H1 (cell line): ENCODE measurements around the gene SPINT2. TPM values are rescaled to one million over a fixed set of nuclear protein-coding genes. Genes with fewer than 3 reads are reported as not detected.

Source experiments
- KDM4A ChIP-seq: IDR thresholded peaks from one replicate; pipeline ENCODE4 v1.7.1; 2012; ENCODE audit warnings: low read depth, mild to moderate bottlenecking, moderate library complexity, low read length, inconsistent platforms; ENCODE audit not compliant: severe bottlenecking
- polyA plus RNA-seq, 7 experiments: library from polyadenylated mRNA; depleted of rRNA in 3 of 7; stranded (reverse) in 5 of 7; unstranded in 2 of 7; fragments of >200 nt in 5 of 7; fragments of 200-250 nt in 2 of 7; gene quantifications; 1 replicate in 5 of 7; 2 replicates in 1 of 7; 4 replicates in 1 of 7; pipeline versions ENCODE4 v1.2.1 to v1.2.3, GENCODE V29; 2011 to 2013; ENCODE audit warnings: missing spikeins in 2 of 7, mixed read lengths in 2 of 7
- total RNA-seq: library from RNA; stranded (reverse); fragmentation: NEBNext Ultra II Directional; extraction: Animal tissue kit (Norgen Biotek cat#: 25700); gene quantifications from 2 replicates; pipeline ENCODE4 v1.2.1, GENCODE V29; 2021
- TF ChIP-seq, protein P1 (sequence below): IDR thresholded peaks from 2 replicates; pipeline ENCODE4 v1.6.1; 2011; ENCODE audit warnings: low read length, improper control_type of control experiment

The SPINT2 gene
- total and polyA plus RNA-seq, 2 of the 8 experiments (the other 6 are each of a cell fraction or from before 2014, with no cell fraction given) = 294 to 296 TPM

DNA sequence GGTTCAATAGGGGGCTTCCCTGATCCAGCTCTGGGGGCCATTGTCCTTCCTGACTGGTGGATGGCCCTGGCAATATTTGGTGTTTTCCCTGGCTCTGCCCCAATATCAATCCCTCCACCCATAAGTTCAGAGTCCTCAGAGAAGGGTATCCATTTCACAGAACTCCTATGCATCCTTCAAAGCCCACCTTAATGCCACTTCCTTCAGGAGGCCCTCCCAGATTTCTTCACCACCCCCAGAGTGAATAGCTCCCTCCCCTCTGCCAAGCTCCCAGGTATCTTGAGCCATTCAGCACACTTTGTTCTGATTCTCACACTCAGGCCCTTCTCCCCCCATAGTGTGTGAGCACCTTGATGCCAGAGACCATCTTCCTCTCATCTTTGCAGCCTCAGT, 13.9 kb upstream of the SPINT2 start (continued):
- TF ChIP-seq KDM4A = no peak
- TF ChIP-seq, protein P1, sequence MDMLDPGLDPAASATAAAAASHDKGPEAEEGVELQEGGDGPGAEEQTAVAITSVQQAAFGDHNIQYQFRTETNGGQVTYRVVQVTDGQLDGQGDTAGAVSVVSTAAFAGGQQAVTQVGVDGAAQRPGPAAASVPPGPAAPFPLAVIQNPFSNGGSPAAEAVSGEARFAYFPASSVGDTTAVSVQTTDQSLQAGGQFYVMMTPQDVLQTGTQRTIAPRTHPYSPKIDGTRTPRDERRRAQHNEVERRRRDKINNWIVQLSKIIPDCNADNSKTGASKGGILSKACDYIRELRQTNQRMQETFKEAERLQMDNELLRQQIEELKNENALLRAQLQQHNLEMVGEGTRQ = no peak
- TF ChIP-seq, all 59 proteins: peak for 0
